MCF 10A (cell line): ENCODE results near the gene OR4L1. TPM values are rescaled to one million over a fixed set of nuclear protein-coding genes. Genes with fewer than 3 reads are reported as not detected.

Experiments
- Bru-seq: library from RNA; stranded (reverse); fragments of 400-500 nt; gene quantifications from one replicate; lab custom pipeline; 2021; lab: Mats Ljungman, UMichigan
- BruChase-seq, 2 experiments: library from RNA; stranded (reverse); fragments of 400-500 nt; gene quantifications; one replicate each; lab custom pipeline; 2021; lab: Mats Ljungman, UMichigan
- BruUV-seq: library from RNA; stranded (reverse); fragments of 400-500 nt; replicated peaks from 2 replicates; lab custom pipeline; 2021; lab: Mats Ljungman, UMichigan
- CTCF ChIA-PET: fragments of 300-600 bp; sonication (Branson Sonifier 250); formaldehyde crosslinking; extraction: SDS; loops from one replicate; lab custom pipeline; 2021; ENCODE audit warnings: antibody characterized with exemption, inconsistent platforms; lab: Yijun Ruan, JAX
- POLR2A ChIA-PET: fragments of 300-600, 350-650 bp; sonication (Branson Sonifier 250); formaldehyde crosslinking; extraction: SDS; loops from one replicate; lab custom pipeline; 2020; ENCODE audit warnings: antibody characterized with exemption, inconsistent platforms; lab: Yijun Ruan, JAX
- DNase-seq: peaks from one replicate; pipeline ENCODE4 v3.0.0-alpha.2; 2018; ENCODE audit not compliant: unreplicated experiment
- H3K27ac Mint-ChIP-seq: one replicate; pipeline ENCODE4 v1.8.0; 2022; ENCODE audit warnings: mild to moderate bottlenecking, low read depth, mixed read lengths; ENCODE audit not compliant: unreplicated experiment
- H3K27me3 Mint-ChIP-seq: one replicate; pipeline ENCODE4 v1.8.0; 2022; ENCODE audit warnings: mixed read lengths; ENCODE audit not compliant: insufficient read depth, unreplicated experiment
- H3K36me3 Mint-ChIP-seq: one replicate; pipeline ENCODE4 v1.8.0; 2022; ENCODE audit warnings: mild to moderate bottlenecking, moderate library complexity, mixed read lengths; ENCODE audit not compliant: insufficient read depth, unreplicated experiment
- H3K4me1 Mint-ChIP-seq: one replicate; pipeline ENCODE4 v1.8.0; 2022; ENCODE audit warnings: mixed read lengths; ENCODE audit not compliant: insufficient read depth, unreplicated experiment
- H3K4me3 Mint-ChIP-seq: one replicate; pipeline ENCODE4 v1.8.0; 2022; ENCODE audit warnings: mild to moderate bottlenecking, moderate library complexity, mixed read lengths; ENCODE audit not compliant: unreplicated experiment
- H3K9me3 Mint-ChIP-seq: one replicate; pipeline ENCODE4 v1.8.0; 2022; ENCODE audit warnings: mixed read lengths; ENCODE audit not compliant: unreplicated experiment
- CTCF ChIP-seq: fragments of 200-600 bp; IDR thresholded peaks from one replicate; pipeline ENCODE4 v1.8.0; 2022; ENCODE audit warnings: antibody characterized with exemption, mild to moderate bottlenecking; ENCODE audit not compliant: unreplicated experiment
- intact Hi-C: fragments of 100-400 bp; cut with micrococcal nuclease; formaldehyde crosslinking; loops from 2 replicates; pipeline ENCODE4 v1.14.1; 2022
- long read RNA-seq: library from polyadenylated mRNA; stranded (forward); transcript quantifications from one replicate; pipeline ENCODE4 v2.0.0, GENCODE V29; 2022
- total RNA-seq: library from RNA; stranded (reverse); gene quantifications from 2 replicates; pipeline ENCODE4 v1.2.3, GENCODE V29; 2022

The OR4L1 gene
- total RNA-seq (not detected in 2 replicates), Bru-seq, nascent RNA (not detected), BruChase-seq, experiment 1, labeled RNA remaining after a 6-hour chase (not detected), BruChase-seq, experiment 2, labeled RNA remaining after a 2-hour chase (not detected)
- long read RNA-seq, result 0 reads

- BruUV-seq, result no TSS peak
- Mint-ChIP-seq H3K36me3 (no peaks in the 10 kb centered on the region), H3K9me3 (no peaks in the 10 kb centered on the region)
Measured at GRCh38 chr14:20059745-20060144, at the start of gene OR4L1. OR4L1 (plus strand) TSS chr14:20060045; CDS start chr14:20060045, 0 bp downstream.

GRCh38 chr14:20019257-20019865 is 40.5 kb upstream of the OR4L1 start, which contains the start of gene OR4K14:
OR4K14 (minus strand) TSS chr14:20019307; CDS start chr14:20015193, 4,114 bp downstream.
- no peak within 1 kb of the TSS for H3K4me3 Mint-ChIP-seq
- CTCF ChIA-PET, result no interaction called here
- no peak for DNase-seq
- POLR2A ChIA-PET, result no interaction called here
- no peaks in the 10 kb centered on the region for H3K9me3 Mint-ChIP-seq
- BruUV-seq, result no TSS peak
- intact Hi-C loops, result no loop called here
- H3K27ac Mint-ChIP-seq, result no peak within 1 kb of the TSS
- peaks cover 3% of the 10 kb centered on the region for H3K36me3 Mint-ChIP-seq
- TF ChIP-seq CTCF, result no peak
- H3K4me1 Mint-ChIP-seq, result no peaks in the 10 kb centered on the region
- H3K27me3 Mint-ChIP-seq, result peaks cover 50% of the 10 kb centered on the region

More at GRCh38 chr14:20059745-20060144, at the start of gene OR4L1:
- ChIA-PET POLR2A (no interaction called here), CTCF (no interaction called here)
- intact Hi-C loops, result no loop called here
- TF ChIP-seq CTCF, result no peak
- Mint-ChIP-seq H3K4me3 (no peak within 1 kb of the TSS), H3K27me3 (peaks cover 82% of the 10 kb centered on the region), H3K27ac (no peak within 1 kb of the TSS), H3K4me1 (no peaks in the 10 kb centered on the region)
- no peak for DNase-seq

GRCh38 chr14:20031058-20031457 is 28.8 kb upstream of the OR4L1 start:
- ChIA-PET POLR2A (interaction anchor here (0.7 kb wide), 1 partner anchor 18 kb away, joined by 3 read pairs; no protein-coding TSS in a partner anchor), CTCF (no interaction called here)
- H3K27me3 Mint-ChIP-seq, result peaks cover 38% of the 10 kb centered on the region
- no peaks in the 10 kb centered on the region for H3K9me3 Mint-ChIP-seq
- no peak for TF ChIP-seq CTCF
- H3K36me3 Mint-ChIP-seq, result no peaks in the 10 kb centered on the region
- no peak overlapping the region for H3K27ac Mint-ChIP-seq
- no peak for DNase-seq
- intact Hi-C loops, result no loop called here
- no TSS peak for BruUV-seq
- no peaks in the 10 kb centered on the region for H3K4me1 Mint-ChIP-seq
- H3K4me3 Mint-ChIP-seq, result no peak overlapping the region

- ChIA-PET CTCF (no interaction called here), POLR2A (no interaction called here)
- no peak for DNase-seq
- BruUV-seq, result no TSS peak
- no peak for TF ChIP-seq CTCF
- no peaks in the 10 kb centered on the region for H3K4me1 Mint-ChIP-seq
- H3K36me3 Mint-ChIP-seq, result no peaks in the 10 kb centered on the region
- no peaks in the 10 kb centered on the region for H3K9me3 Mint-ChIP-seq
- no peak overlapping the region for H3K27ac Mint-ChIP-seq
- no peak overlapping the region for H3K4me3 Mint-ChIP-seq
- intact Hi-C loops, result no loop called here
- peaks cover 39% of the 10 kb centered on the region for H3K27me3 Mint-ChIP-seq
Measured at GRCh38 chr14:20035449-20035848, 24.4 kb upstream of the OR4L1 start.
